Measurements from ENCODE around the gene PGA5. TPM values are rescaled to one million over a fixed set of nuclear protein-coding genes. Genes with fewer than 3 reads are reported as not detected.

Gene PGA5
- total RNA-seq, 4 donors from 2014 or later: 0.55 to 15.0 TPM; not detected in 2

DNA sequence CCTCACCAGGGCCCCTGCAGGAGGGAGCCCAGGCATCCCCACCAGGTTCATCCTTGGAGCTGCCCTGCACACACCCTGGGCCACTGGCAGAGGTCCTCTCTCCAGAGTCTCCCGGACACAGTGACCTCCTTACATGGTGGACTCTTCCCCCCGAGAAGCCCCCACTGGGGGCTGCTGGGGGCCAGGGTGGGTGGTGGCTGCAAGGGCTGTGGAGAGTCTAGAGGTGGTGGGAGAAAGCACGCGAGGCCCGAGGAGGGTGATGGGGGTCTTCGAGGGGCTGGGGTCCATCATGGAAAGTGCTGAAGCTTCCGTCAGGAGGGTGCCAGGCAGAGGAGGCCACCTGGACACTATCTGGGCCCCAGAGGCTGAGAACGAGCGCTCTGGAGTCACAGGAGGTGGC, 17.6 kb downstream of the PGA5 start:
- intact Hi-C loops (cut with DNase I; ENCODE audit: low total_unique reads) (no loop called here), in situ Hi-C loops (cut with MboI; ENCODE audit: low pct_ligation_motif_present in 1 of 4, low pct_unique_long_range_greater_than_20kb in 1 of 4, low sequenced_read_pairs in 3 of 4) (loop anchor here in 1 of 4 donors (25.0 kb wide), 1 partner anchor 129 kb away; the partner anchor contains the start of gene TMEM216)
- 77 to 81% methylated on average over 9 of the region's 9 CpGs for WGBS, 2 donors (ENCODE audit: low coverage in 1 of 2)
- Histone ChIP-seq H3K27ac (no peak overlapping the region), H3K4me1 (no peaks in the 10 kb centered on the region), H3K27me3 (no peaks in the 10 kb centered on the region), H3K36me3 (no peaks in the 10 kb centered on the region), H3K9me3 (no peaks in the 10 kb centered on the region), H3K4me3 (no peak overlapping the region)
- TF ChIP-seq EP300 (IDR thresholded peaks at IDR 0.05; ENCODE audit: low read depth): no peak
- no peak for TF ChIP-seq CTCF (IDR thresholded peaks at IDR 0.05)
- TF ChIP-seq POLR2A (IDR thresholded peaks at IDR 0.05): no peak
- TF ChIP-seq POLR2AphosphoS5 (IDR thresholded peaks at IDR 0.05): no peak
- DNase-seq: no peak

- Histone ChIP-seq H3K4me3 (no peak overlapping the region), H3K36me3 (no peaks in the 10 kb centered on the region), H3K27ac (no peak overlapping the region), H3K9me3 (no peaks in the 10 kb centered on the region), H3K27me3 (no peaks in the 10 kb centered on the region), H3K4me1 (no peaks in the 10 kb centered on the region)
- in situ Hi-C loops (cut with MboI; ENCODE audit: low pct_ligation_motif_present in 1 of 4, low pct_unique_long_range_greater_than_20kb in 1 of 4, low sequenced_read_pairs in 3 of 4) (loop anchor here in 1 of 4 donors (25.0 kb wide), 1 partner anchor 128 kb away; the partner anchor contains the start of gene TMEM216), intact Hi-C loops (cut with DNase I; ENCODE audit: low total_unique reads) (no loop called here)
- no peak for DNase-seq
- no peak for TF ChIP-seq POLR2A (IDR thresholded peaks at IDR 0.05)
- no peak for TF ChIP-seq EP300 (IDR thresholded peaks at IDR 0.05; ENCODE audit: low read depth)
- no peak for TF ChIP-seq CTCF (IDR thresholded peaks at IDR 0.05)
- TF ChIP-seq POLR2AphosphoS5 (IDR thresholded peaks at IDR 0.05): no peak
- WGBS, 2 donors (ENCODE audit: low coverage in 1 of 2): 87 to 90% methylated on average over 4 to 6 of the region's 6 CpGs
Observed at GRCh38 chr11:61259363-61259762, 18.4 kb downstream of the PGA5 start.

DNA sequence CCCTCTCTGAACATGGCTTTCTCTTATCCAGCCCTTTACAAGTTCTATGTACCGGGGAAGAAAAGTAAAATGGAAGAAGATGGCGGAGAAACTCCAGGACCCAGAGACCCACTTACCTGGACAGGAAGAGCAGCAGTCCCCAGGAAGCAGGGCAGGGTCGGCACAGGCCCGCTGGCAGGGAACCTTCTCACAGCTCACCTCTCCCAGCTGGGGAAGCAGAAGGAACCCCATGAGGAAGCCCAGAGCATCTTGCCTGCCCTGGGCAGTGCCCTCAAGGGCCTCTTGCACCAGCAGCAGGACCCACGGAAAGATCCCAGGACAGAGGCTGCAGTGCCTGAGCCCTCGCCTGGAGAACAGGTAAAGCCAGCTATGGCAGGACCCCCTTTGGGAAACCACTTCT, 23.4 kb downstream of the PGA5 start:
- Histone ChIP-seq H3K4me3 (no peak overlapping the region), H3K36me3 (no peaks in the 10 kb centered on the region), H3K27ac (no peak overlapping the region), H3K9me3 (no peaks in the 10 kb centered on the region), H3K27me3 (no peaks in the 10 kb centered on the region), H3K4me1 (no peaks in the 10 kb centered on the region)
- intact Hi-C loops (cut with DNase I; ENCODE audit: low total_unique reads): no loop called here
- in situ Hi-C loops (cut with MboI; ENCODE audit: low pct_ligation_motif_present in 1 of 4, low pct_unique_long_range_greater_than_20kb in 1 of 4, low sequenced_read_pairs in 3 of 4): loop anchor here in 1 of 4 donors (25.0 kb wide), 1 partner anchor 123 kb away; the partner anchor contains the start of gene TMEM216
- no peak for DNase-seq
- WGBS, 2 donors (ENCODE audit: low coverage in 1 of 2): 93% methylated on average over 6 of the region's 6 CpGs; no CpG with 5 or more reads in 1 of the 2 donors
- TF ChIP-seq POLR2A (IDR thresholded peaks at IDR 0.05) (no peak), CTCF (IDR thresholded peaks at IDR 0.05) (no peak), POLR2AphosphoS5 (IDR thresholded peaks at IDR 0.05) (no peak), EP300 (IDR thresholded peaks at IDR 0.05; ENCODE audit: low read depth) (no peak)

GRCh38 chr11:61264795-61265194, 23.8 kb downstream of the PGA5 start:
- TF ChIP-seq CTCF (IDR thresholded peaks at IDR 0.05): no peak
- H3K27ac ChIP-seq: no peak overlapping the region
- H3K4me3 ChIP-seq: no peak overlapping the region
- no peaks in the 10 kb centered on the region for H3K27me3 ChIP-seq
- DNase-seq: no peak
- intact Hi-C loops (cut with DNase I; ENCODE audit: low total_unique reads): no loop called here
- 93 to 100% methylated on average over 1 to 14 of the region's 14 CpGs for WGBS, 2 donors (ENCODE audit: low coverage in 1 of 2)
- in situ Hi-C loops (cut with MboI; ENCODE audit: low pct_ligation_motif_present in 1 of 4, low pct_unique_long_range_greater_than_20kb in 1 of 4, low sequenced_read_pairs in 3 of 4): loop anchor here in 1 of 4 donors (25.0 kb wide), 1 partner anchor 123 kb away; the partner anchor contains the start of gene TMEM216
- no peaks in the 10 kb centered on the region for H3K4me1 ChIP-seq
- no peaks in the 10 kb centered on the region for H3K9me3 ChIP-seq
- no peaks in the 10 kb centered on the region for H3K36me3 ChIP-seq
